IPS DF 6.9 (cell line): ENCODE measurements around the gene MUC2.

Experiments
- DNase-seq: peaks from one replicate; pipeline ENCODE4 v3.0.0-alpha.2; 2013; ENCODE audit warnings: low read depth, low spot score
- H3K27ac ChIP-seq: one replicate; pipeline ENCODE4 v1.5.1; 2013; ENCODE audit warnings: low read length, control low read depth
- H3K27me3 ChIP-seq: 2 replicates; pipeline ENCODE4 v1.6.1; 2013; ENCODE audit warnings: mild to moderate bottlenecking, low read length; ENCODE audit not compliant: control insufficient read depth, insufficient read depth
- H3K36me3 ChIP-seq: 2 replicates; pipeline ENCODE4 v1.6.1; 2013; ENCODE audit warnings: low read length; ENCODE audit not compliant: control insufficient read depth, insufficient read depth
- H3K4me1 ChIP-seq: 2 replicates; pipeline ENCODE4 v1.6.1; 2013; ENCODE audit warnings: low read length; ENCODE audit not compliant: control insufficient read depth, insufficient read depth
- H3K4me3 ChIP-seq: 2 replicates; pipeline ENCODE4 v1.5.1; 2013; ENCODE audit warnings: mild to moderate bottlenecking, low read length
- H3K9me3 ChIP-seq: 2 replicates; pipeline ENCODE4 v1.6.1; 2013; ENCODE audit warnings: low read length, inconsistent platforms; ENCODE audit not compliant: control insufficient read depth, insufficient read depth
- WGBS: extraction: QIAGEN DNeasy Blood & Tissue Kit; methylation state at CpG from one replicate; pipeline ENCODE4 v1.1.7; 2013; ENCODE audit warnings: mixed read lengths, missing lambda C conversion rate; ENCODE audit not compliant: insufficient read length, insufficient coverage; 5-methylcytosine and 5-hydroxymethylcytosine counted together

MUC2 gene

DNA sequence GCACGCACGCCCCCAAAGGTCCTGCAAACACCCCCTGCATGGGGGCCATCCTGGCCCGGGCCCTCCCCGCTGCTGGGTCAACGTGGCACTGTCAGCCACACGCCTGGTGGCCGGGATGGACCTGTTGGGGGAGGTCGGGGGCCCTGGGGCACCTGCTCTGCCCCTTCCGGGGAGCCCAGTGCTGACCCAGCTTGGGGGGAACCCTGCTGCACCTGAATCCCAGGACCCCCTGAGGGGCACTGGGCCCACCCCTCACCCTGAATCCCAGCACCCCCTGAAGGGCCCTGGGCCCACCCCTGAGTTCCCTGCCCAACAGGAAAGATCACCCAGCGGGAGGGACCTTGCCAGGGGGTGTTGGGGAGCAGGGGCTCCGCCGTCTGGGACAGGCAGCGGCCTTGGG, 37.7 kb upstream of the MUC2 start:
- Histone ChIP-seq H3K9me3 (no peaks in the 10 kb centered on the region), H3K4me3 (no peak overlapping the region), H3K27ac (no peak overlapping the region), H3K4me1 (no peaks in the 10 kb centered on the region), H3K36me3 (no peaks in the 10 kb centered on the region; the same call in 1 of the 2 replicates), H3K27me3 (no peaks in the 10 kb centered on the region)
- no peak for DNase-seq
- WGBS = no CpG with 5 or more reads among the region's 13 CpGs

DNA sequence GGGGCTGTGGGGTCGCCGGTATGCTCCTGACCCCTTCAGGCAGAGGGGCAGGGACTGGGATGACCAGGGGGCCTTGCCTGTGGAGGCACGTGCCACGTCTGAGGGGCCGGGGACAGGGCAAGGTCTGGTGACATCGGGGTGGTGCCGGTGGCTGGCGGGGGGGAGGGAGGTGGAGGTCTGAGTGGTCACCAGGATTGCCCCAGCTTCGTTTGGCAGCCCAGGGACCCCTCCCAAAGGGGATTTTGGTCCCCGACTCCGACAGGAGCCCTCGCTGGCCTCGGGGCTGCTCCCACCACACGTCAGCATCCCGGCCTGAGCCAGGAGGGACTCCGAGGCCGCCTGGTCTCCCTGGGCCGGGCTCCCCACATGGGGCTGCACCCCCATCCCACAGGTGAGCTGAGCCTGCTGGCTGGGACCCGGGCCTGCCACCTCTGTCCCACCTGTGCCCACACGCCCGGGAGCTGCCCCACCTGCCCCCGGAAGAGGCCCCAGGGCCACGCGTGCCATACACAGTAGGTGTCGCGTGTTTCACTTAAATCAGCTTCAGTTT, 37.1 kb upstream of the MUC2 start:
- DNase-seq = no peak
- Histone ChIP-seq H3K27ac (no peak overlapping the region), H3K36me3 (no peaks in the 10 kb centered on the region; the same call in 1 of the 2 replicates), H3K4me3 (no peak overlapping the region), H3K4me1 (no peaks in the 10 kb centered on the region), H3K9me3 (no peaks in the 10 kb centered on the region), H3K27me3 (no peaks in the 10 kb centered on the region)
- WGBS = no CpG with 5 or more reads among the region's 26 CpGs

DNA sequence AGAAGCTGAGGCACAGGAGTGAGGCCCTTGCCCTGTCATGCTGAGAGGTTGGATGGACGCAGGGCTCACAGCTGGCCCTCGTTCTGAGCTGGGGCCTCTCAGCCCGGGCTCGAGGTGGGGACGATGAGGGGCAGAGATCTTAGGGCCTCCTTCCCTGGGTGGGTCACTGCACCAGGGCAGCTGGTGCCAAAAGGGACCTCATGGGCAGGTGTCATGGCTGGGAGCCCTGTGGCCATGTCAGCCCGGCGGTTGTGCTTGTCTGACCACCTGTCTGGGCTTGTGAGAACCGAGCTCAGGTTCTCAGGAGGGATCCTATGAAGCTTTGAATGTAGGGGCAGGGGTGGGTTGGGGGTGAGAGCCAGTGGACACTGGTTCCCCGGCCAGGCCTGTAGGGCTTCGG, 36.3 kb upstream of the MUC2 start:
- H3K4me1 ChIP-seq = no peaks in the 10 kb centered on the region
- H3K9me3 ChIP-seq = no peaks in the 10 kb centered on the region
- no peak overlapping the region for H3K27ac ChIP-seq
- no peaks in the 10 kb centered on the region; the same call in 1 of the 2 replicates for H3K36me3 ChIP-seq
- no peak for DNase-seq
- no peaks in the 10 kb centered on the region for H3K27me3 ChIP-seq
- no peak overlapping the region for H3K4me3 ChIP-seq
- no CpG with 5 or more reads among the region's 10 CpGs for WGBS

DNA sequence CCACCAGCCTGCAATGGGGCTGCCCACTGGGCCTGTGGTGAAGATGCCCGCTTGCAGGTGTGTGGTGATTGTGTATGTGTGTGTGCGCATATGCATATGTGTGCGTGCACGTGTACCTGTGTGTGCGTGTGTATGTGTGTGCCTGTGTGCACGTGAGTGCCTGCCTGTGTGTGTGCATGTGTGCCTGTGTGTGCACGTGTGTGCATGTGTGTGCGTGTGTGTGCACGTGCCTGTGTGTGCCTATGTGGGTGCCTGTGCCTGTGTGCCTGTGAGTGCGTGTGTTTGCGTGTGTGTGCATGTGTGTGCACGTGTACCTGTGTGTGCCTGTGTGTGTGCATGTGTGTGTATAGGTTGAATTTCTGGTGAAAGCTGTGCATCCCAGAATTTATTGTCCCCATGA, 35.8 kb upstream of the MUC2 start:
- H3K9me3 ChIP-seq = no peaks in the 10 kb centered on the region
- no peaks in the 10 kb centered on the region for H3K4me1 ChIP-seq
- DNase-seq = no peak
- WGBS = no CpG with 5 or more reads among the region's 12 CpGs
- no peaks in the 10 kb centered on the region; the same call in 1 of the 2 replicates for H3K36me3 ChIP-seq
- no peak overlapping the region for H3K27ac ChIP-seq
- H3K4me3 ChIP-seq = no peak overlapping the region
- no peaks in the 10 kb centered on the region for H3K27me3 ChIP-seq

DNA sequence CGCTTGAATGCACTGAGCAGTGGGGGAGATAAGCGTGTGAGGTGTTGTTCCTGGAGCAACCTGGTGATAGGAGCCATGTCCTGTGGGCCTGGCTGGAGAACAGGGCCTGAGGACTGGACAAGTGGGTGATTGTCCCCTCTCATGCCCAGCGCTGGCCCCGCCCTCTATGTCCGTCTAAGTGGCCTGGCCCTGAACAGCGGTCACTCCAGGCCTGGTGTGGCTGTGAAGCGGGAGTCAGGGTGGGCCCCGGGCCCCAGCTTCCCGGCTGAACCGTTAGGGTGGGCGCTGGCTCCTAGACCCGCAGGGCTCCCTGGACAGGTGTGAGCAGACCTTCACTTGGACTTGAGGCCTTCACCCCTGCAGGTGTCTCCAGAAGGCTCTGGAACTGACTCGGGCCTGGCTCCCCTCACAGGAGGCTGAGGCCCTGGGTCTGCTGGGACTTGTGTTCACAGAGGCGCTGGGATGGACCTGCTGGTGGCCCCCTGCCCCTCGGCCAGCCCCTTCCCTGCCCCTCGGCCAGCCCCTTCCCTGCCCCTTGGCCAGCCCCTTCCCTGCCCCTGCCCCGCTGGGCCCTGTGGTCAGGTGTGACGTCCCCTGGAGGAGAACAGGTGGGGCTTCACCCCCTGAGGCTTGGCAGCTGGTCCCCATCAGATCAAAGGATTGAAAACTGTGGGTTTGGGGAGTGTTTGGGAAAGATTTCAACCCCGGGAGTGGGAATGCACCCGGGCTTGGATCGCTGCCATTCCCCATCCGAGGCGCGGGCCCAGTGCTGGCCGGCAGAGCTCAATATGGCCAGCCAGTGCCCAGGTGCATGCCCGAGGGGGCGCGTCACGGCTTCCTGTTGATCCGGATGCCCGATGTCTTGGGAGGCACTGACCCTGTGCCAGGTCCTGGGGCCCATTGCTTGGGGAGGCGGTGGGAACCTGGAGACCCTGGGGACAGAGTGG, 34.9 kb upstream of the MUC2 start:
- H3K36me3 ChIP-seq = no peaks in the 10 kb centered on the region; the same call in 1 of the 2 replicates
- no CpG with 5 or more reads among the region's 32 CpGs for WGBS
- no peak overlapping the region for H3K4me3 ChIP-seq
- H3K27ac ChIP-seq = no peak overlapping the region
- no peaks in the 10 kb centered on the region for H3K4me1 ChIP-seq
- H3K27me3 ChIP-seq = no peaks in the 10 kb centered on the region
- no peaks in the 10 kb centered on the region for H3K9me3 ChIP-seq
- DNase-seq = no peak

DNA sequence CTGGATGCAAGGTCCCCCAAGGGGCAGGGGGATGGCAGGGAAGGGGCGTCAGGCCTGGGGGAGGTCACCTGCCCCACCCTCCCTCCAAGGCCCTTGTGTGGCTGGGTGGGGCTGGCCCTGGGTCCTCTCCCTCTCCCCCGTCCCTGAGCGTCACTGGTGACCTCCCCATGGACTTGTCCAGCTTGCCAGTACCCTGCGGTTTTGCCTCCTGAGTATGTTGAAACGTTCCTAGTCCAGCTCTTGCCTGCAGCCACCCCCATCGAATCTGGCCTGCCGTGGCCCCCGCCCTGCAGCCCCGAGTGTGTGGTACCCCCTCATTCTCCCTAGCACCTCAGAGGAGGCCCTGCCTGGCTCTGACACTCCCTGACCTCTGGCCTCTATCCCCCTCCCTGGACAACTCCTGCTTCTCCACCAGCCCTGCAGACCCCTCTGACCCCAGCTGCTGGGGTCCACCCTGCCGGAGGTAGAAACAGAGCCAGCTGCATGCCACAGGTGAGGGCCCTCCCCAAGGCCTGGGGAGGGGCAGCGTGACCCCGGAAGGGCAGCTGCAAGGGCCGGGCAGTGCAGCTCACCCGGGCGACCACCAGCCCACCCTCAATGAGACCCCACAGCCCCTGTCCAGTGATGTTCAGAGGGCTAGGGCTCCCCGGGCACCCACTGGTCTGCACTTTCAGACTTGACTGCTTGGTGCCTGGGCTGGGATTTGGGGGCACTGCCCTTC, 34.1 kb upstream of the MUC2 start:
- no peaks in the 10 kb centered on the region for H3K36me3 ChIP-seq
- no peaks in the 10 kb centered on the region for H3K9me3 ChIP-seq
- H3K4me1 ChIP-seq = no peaks in the 10 kb centered on the region
- no peak overlapping the region for H3K27ac ChIP-seq
- WGBS = no CpG with 5 or more reads among the region's 16 CpGs
- DNase-seq = no peak
- H3K27me3 ChIP-seq = no peaks in the 10 kb centered on the region
- H3K4me3 ChIP-seq = no peak overlapping the region

DNA sequence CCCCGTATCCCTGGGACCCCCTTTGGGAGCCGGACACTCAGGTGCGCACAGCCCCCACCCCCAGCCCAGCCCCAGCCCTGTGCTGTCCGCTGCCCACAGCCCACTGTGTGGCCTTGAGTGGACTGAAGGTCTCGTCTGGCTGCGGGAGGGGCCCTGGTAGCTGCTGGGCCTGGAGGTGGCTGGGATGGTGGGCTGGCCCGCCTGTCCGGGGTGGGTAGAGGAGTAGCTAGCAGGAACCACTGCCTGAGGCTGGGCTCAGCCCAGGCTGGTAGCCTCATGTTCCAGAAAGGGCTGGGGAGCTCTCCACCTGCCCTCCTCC, 33.6 kb upstream of the MUC2 start:
- H3K36me3 ChIP-seq = no peaks in the 10 kb centered on the region
- H3K27ac ChIP-seq = no peak overlapping the region
- H3K4me3 ChIP-seq = no peak overlapping the region
- DNase-seq = no peak
- H3K9me3 ChIP-seq = no peaks in the 10 kb centered on the region
- WGBS = no CpG with 5 or more reads among the region's 8 CpGs
- no peaks in the 10 kb centered on the region for H3K27me3 ChIP-seq
- no peaks in the 10 kb centered on the region for H3K4me1 ChIP-seq

DNA sequence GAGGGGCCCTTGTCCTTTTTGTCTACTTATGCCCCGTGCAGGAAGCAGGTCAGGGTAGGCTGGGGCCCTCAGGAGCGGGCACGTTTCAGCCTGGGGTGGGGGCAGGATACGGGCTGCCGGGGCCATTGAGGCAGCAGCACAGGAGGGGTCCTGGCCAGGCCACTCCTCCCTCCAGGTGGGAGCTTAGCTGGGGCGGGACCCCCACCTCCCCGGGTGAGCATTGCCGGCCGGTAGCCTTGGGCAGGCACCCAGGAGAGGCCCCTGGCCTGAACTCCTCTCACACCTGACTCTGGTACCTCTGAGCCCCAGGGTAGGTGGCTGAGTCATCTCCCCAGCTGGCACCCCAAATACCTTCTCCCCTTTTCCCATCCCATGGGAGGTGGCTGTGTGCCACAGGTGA, 33.2 kb upstream of the MUC2 start:
- H3K9me3 ChIP-seq = no peaks in the 10 kb centered on the region
- DNase-seq = no peak
- no CpG with 5 or more reads among the region's 9 CpGs for WGBS
- no peak overlapping the region for H3K4me3 ChIP-seq
- H3K4me1 ChIP-seq = no peaks in the 10 kb centered on the region
- H3K27ac ChIP-seq = no peak overlapping the region
- H3K27me3 ChIP-seq = no peaks in the 10 kb centered on the region
- H3K36me3 ChIP-seq = no peaks in the 10 kb centered on the region

DNA sequence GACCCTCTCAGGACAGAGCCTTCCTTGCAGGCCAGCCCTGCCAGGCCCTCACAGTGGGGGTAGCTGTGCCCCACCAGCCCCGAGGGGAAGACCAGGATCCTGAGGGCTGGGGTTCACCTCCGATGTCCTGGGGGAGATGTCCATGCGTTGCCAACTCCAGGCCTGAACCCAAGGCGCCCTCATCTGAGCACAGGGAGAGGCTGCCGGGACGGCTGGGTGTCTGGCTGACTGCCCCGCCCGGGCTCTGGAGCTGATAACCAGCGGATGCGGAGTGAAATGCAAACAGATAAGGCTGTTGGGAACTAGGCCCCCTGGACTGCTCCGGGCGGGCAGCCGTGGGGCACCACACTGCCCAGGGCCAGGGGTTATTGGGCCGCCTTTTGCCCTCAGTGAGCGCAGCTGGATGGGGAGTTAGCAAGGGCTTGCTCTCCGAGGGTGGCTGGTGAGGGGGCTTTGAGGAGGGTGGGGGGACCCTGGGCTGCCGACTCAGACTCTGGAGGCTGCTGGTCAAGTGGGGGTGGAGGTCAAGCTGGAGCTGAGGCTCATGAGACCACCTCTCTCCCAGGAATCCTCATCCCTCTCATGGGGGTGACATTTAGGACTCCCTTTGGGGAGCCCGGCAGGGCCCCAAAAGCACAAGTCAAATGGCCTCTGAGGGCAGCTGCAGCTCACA, 32.6 kb upstream of the MUC2 start:
- Histone ChIP-seq H3K4me1 (no peaks in the 10 kb centered on the region), H3K4me3 (no peak overlapping the region), H3K27me3 (no peaks in the 10 kb centered on the region), H3K27ac (no peak overlapping the region), H3K36me3 (no peaks in the 10 kb centered on the region), H3K9me3 (no peaks in the 10 kb centered on the region)
- no peak for DNase-seq
- no CpG with 5 or more reads among the region's 18 CpGs for WGBS
